GM12865 (cell line): Measurements from ENCODE around the gene NCOA3.

Experiments used
- DNase-seq: peaks from one replicate; pipeline ENCODE4 v3.0.0; 2010; ENCODE audit warnings: low read depth
- H3K4me3 ChIP-seq: 2 replicates; pipeline ENCODE4 v1.5.1; 2011; ENCODE audit warnings: mild to moderate bottlenecking, low read depth, low read length, control low read depth
- TF ChIP-seq, protein P1 (sequence below): IDR thresholded peaks from 2 replicates; pipeline ENCODE4 v1.5.1; 2011; ENCODE audit warnings: low read length, control low read depth, low read depth, inconsistent platforms; ENCODE audit not compliant: insufficient read depth; ENCODE audit errors: missing control alignments

NCOA3 gene

GRCh38 chr20:47532002-47532401 is 30.3 kb downstream of the NCOA3 start:
- no peak overlapping the region for H3K4me3 ChIP-seq
- TF ChIP-seq, protein P1, sequence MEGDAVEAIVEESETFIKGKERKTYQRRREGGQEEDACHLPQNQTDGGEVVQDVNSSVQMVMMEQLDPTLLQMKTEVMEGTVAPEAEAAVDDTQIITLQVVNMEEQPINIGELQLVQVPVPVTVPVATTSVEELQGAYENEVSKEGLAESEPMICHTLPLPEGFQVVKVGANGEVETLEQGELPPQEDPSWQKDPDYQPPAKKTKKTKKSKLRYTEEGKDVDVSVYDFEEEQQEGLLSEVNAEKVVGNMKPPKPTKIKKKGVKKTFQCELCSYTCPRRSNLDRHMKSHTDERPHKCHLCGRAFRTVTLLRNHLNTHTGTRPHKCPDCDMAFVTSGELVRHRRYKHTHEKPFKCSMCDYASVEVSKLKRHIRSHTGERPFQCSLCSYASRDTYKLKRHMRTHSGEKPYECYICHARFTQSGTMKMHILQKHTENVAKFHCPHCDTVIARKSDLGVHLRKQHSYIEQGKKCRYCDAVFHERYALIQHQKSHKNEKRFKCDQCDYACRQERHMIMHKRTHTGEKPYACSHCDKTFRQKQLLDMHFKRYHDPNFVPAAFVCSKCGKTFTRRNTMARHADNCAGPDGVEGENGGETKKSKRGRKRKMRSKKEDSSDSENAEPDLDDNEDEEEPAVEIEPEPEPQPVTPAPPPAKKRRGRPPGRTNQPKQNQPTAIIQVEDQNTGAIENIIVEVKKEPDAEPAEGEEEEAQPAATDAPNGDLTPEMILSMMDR = no peak

GRCh38 chr20:47533518-47534062 is 31.9 kb downstream of the NCOA3 start:
- DNase-seq = no peak
- no peak overlapping the region for H3K4me3 ChIP-seq
- TF ChIP-seq, protein P1 = no peak

More at GRCh38 chr20:47532002-47532401, 30.3 kb downstream of the NCOA3 start:
- no peak for DNase-seq

GRCh38 chr20:47534405-47534804 is 32.7 kb downstream of the NCOA3 start:
- H3K4me3 ChIP-seq = no peak overlapping the region
- TF ChIP-seq, protein P1 = no peak
- no peak for DNase-seq

- peak; percentile 51 for DNase-seq
- TF ChIP-seq, protein P1 = peak; percentile 39
- no peak overlapping the region for H3K4me3 ChIP-seq
Observed at GRCh38 chr20:47535088-47535487, 33.4 kb downstream of the NCOA3 start.

- H3K4me3 ChIP-seq = no peak overlapping the region
- DNase-seq = no peak
- TF ChIP-seq, protein P1 = no peak
Observed at GRCh38 chr20:47535994-47536393, 34.3 kb downstream of the NCOA3 start.

DNA sequence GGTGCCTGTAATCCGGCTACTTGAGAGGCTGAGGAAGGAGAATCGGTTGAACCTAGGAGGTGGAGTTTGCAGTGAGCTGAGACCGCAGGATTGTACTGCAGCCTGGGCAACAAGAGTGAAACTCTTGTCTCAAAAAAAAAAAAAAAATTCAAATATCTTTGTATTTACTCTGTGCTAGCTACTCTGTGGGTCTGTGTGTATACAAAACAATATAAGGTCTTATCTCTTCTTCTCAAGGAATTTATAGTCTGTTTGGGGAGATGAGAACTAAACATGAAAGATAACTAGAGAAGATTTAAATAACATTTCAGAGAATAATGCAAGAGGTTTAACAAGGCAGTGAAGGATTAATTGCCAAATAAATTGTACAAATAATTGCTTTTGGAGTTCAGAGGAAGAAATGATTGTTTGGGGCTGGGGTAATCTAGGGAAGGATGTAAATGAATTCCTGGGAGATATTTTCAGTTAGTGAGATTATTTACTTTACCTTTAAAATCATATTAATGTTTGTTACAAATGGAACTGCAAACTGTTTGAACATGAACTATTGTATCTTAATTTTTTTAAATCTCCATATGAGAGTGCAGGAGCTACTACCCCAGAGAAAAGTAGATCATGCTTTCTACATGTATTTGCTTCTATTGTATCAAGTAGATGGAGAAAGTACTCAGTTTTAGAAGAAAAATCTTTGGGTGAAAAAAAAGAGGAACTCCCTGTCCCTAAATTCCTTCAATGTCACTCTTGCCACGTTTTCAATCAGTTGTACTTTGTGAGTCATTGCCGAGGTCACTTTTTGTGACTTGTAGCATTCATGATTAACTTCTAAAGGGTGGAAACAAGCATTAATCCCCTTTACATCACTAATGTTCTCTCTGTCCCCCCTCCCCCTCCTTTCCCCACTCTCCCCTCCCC is 39.0 kb downstream of the NCOA3 start:
- no peak for DNase-seq
- no peak overlapping the region for H3K4me3 ChIP-seq
- TF ChIP-seq, protein P1 = no peak
